PFSK-1 (cell line): ENCODE results near the gene SND1.

Experiments used
- FOXP2 ChIP-seq: optimal IDR thresholded peaks from 2 replicates; pipeline ENCODE3; 2011; ENCODE audit warnings: borderline replicate concordance, control low read depth, inconsistent platforms; ENCODE audit not compliant: insufficient read depth; ENCODE audit errors: extremely low read length, extremely low read depth
- POLR2AphosphoS5 ChIP-seq: IDR thresholded peaks from 2 replicates; pipeline ENCODE4 v1.6.1; 2012; ENCODE audit warnings: low read depth, mild to moderate bottlenecking, control low read depth, low read length, moderate library complexity
- REST ChIP-seq, 2 experiments: IDR thresholded peaks; 2 replicates each; pipeline versions ENCODE4 v1.6.1 to v1.8.0; 2011 to 2012; ENCODE audit warnings: low read depth in 2 of 2, low read length in 2 of 2, control low read depth in 1 of 2, inconsistent platforms in 1 of 2, mild to moderate bottlenecking in 1 of 2, moderate library complexity in 1 of 2; ENCODE audit not compliant: insufficient read depth in 1 of 2
- SIN3A ChIP-seq: IDR thresholded peaks from 2 replicates; pipeline ENCODE4 v1.6.1; 2012; ENCODE audit warnings: mild to moderate bottlenecking, low read length, moderate library complexity, borderline replicate concordance; ENCODE audit not compliant: insufficient read depth
- TAF1 ChIP-seq: IDR thresholded peaks from 2 replicates; pipeline ENCODE4 v1.6.1; 2012; ENCODE audit warnings: low read length, control low read depth, borderline replicate concordance; ENCODE audit not compliant: insufficient read depth

GRCh38 chr7:127978421-127978820 is 326.4 kb downstream of the SND1 start:
- no peak for TF ChIP-seq REST (IDR thresholded peaks at IDR 0.05; ENCODE audit: insufficient read depth in 1 of 2, low read depth in 2 of 2, low read length in 2 of 2)
- TF ChIP-seq POLR2AphosphoS5: no peak
- no peak for TF ChIP-seq TAF1
- no peak for TF ChIP-seq FOXP2
- no peak for TF ChIP-seq SIN3A
